Measurements from ENCODE around the gene MICAL1.

GRCh38 chr6:109503327-109504224 is 48.0 kb upstream of the MICAL1 start:
- TF ChIP-seq CTCF (IDR thresholded peaks at IDR 0.05 in 8 of 11, conservative IDR thresholded peaks at IDR 0.05 in 3 of 11), result no peak
- no peak for TF ChIP-seq POLR2A (IDR thresholded peaks at IDR 0.05)
- no peak for TF ChIP-seq POLR2AphosphoS5 (IDR thresholded peaks at IDR 0.05)

Data from spleen (tissue), 7 donors.